B cell (primary cell): Measurements from ENCODE around the gene ABCC5.

Experiments used
- EZH2 ChIP-seq: IDR thresholded peaks from 2 replicates; pipeline ENCODE4 v1.6.1; 2012; ENCODE audit warnings: borderline replicate concordance, low read depth, mild to moderate bottlenecking, moderate library complexity, low read length; ENCODE audit not compliant: insufficient read depth, poor library complexity, severe bottlenecking
- TF ChIP-seq, protein P1 (sequence below): fragments of 200-600 bp; IDR thresholded peaks from one replicate; pipeline ENCODE4 v1.8.0; 2022; ENCODE audit warnings: antibody characterized with exemption, mild to moderate bottlenecking

DNA sequence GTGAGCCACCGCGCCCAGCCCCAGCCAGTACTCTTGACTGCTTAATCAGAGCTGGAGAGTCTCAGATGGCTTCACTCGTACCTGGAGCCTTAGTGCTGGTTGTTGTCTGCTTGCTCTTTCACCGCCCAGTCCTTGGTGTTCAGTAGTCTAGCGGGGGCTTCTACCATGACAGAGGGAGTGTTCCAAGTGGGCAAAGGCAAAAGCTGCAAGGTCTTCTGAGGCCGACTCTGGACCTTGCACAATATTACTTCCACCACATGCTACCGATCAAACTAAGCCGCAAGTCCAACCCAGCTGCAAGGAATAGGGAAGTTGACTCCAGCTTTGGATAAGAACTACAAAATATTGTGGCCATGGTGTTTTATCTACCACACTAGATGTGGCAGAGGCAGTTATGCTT, 139.6 kb downstream of the ABCC5 start:
- TF ChIP-seq, protein P1, sequence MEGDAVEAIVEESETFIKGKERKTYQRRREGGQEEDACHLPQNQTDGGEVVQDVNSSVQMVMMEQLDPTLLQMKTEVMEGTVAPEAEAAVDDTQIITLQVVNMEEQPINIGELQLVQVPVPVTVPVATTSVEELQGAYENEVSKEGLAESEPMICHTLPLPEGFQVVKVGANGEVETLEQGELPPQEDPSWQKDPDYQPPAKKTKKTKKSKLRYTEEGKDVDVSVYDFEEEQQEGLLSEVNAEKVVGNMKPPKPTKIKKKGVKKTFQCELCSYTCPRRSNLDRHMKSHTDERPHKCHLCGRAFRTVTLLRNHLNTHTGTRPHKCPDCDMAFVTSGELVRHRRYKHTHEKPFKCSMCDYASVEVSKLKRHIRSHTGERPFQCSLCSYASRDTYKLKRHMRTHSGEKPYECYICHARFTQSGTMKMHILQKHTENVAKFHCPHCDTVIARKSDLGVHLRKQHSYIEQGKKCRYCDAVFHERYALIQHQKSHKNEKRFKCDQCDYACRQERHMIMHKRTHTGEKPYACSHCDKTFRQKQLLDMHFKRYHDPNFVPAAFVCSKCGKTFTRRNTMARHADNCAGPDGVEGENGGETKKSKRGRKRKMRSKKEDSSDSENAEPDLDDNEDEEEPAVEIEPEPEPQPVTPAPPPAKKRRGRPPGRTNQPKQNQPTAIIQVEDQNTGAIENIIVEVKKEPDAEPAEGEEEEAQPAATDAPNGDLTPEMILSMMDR, result no peak
- TF ChIP-seq EZH2, result no peak
